ENCODE results near the gene HMGN1.
"Not testable (repeated sequence)": the region's sequence is repeated elsewhere in the genome, so short reads cannot be mapped to it uniquely, and the experiment has no call there.

HMGN1 gene, protein sequence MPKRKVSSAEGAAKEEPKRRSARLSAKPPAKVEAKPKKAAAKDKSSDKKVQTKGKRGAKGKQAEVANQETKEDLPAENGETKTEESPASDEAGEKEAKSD
- total RNA-seq, result 209 to 235 reads per million in 2 experiments

DNA sequence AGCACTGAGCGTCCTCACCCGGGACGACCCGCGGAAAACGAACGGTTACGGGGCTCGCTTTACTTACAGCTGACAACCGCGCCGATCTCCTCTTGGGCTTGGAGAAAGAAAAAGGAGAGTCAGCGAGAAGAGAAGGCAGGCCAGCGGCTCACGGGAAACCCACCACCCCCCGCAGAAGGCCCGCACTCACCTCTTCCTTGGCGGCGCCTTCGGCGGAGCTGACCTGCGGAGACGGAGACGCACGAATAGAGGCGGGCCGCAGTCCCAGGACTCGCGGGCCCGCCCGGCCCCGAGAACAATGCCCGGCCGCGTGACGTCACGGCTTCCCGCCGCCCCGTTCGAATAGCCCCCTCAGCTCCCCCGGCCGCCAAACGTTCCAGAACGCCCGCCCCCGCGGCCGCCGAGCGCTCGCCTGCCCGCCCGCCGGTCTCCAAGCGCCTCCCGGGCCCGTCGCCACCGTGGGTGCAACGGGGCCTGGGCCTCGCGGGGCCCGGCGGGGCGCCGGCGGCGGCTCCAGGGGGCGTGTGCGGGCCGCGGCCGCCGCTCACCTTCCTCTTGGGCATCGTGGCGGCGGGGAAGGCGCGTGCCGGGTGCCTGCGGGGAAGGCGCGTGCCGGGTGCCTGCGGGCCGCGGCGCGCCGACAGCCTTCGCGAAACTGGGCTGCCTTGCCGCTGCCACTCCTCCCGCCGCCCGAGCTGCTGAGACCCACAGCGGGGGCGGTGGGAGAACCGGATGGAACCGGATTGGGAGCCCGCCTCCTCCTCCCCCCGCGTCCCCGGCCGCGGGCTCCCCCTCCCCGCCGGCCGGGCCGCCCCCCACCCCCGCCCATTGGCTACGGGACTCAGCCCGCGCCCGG is at the start of gene HMGN1:
Gene HMGN1, minus strand, starts transcription at position 734 of the 856 bp plus-strand sequence. Its CDS starts 171 bp downstream, at position 563.
- peak; percentile 84 for DNase-seq (ENCODE audit: low read depth)

DNA sequence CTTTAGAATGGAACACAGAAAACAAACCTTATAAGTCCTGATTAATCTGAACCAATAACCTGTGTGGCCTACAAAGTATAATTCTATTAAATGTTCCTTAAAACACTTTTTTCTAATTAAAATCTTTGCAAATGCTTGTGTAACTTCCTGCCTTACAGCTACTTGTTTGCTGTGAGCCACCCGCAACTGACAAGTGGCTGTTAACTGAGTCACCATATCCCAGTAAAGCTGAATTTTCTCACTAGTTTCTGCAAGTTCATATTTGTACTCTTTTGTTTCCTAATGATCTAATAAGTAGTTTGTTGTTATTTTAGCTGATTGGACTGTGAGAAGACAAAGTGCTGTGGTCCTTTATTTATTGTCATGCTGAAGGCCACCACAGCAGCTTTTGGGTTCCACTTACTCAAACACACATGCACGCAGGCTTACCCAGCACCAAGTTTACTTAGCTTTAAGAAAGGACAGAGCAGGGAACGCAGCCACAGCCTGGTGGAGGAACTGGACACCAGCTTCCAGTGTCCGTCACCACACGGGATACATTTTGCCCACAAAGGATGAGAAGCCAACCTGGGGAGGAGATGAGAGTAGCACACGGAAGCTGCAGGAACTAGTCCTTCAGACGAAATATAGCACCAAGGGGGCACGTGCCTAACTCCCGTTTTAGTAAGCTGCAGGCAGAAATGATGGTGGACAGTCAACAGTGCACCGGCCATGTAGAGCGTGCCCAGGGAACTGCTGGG is 48.9 kb upstream of the HMGN1 start:
- no peak for DNase-seq (ENCODE audit: low read depth)

DNA sequence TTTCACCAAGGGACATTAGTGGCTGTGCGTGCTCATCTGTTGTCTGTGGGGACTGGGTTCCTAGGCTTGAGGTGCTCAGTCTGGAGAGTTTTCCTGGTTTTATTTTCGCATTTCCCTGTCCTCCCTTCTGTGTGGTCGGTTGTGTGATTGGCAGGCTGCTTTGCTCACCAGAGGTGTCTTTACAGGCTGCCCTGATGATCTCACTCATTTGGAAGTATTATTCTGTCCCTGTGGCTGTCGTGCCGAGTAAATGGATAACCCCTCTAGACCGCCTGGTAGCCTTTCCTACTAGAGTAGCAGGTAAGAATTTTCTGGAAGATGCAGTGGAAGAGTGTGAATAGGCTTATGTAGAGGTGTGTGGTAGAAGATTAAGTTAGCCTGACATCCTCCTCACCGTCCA is 44.1 kb upstream of the HMGN1 start:
- DNase-seq (ENCODE audit: low read depth), result no peak

DNA sequence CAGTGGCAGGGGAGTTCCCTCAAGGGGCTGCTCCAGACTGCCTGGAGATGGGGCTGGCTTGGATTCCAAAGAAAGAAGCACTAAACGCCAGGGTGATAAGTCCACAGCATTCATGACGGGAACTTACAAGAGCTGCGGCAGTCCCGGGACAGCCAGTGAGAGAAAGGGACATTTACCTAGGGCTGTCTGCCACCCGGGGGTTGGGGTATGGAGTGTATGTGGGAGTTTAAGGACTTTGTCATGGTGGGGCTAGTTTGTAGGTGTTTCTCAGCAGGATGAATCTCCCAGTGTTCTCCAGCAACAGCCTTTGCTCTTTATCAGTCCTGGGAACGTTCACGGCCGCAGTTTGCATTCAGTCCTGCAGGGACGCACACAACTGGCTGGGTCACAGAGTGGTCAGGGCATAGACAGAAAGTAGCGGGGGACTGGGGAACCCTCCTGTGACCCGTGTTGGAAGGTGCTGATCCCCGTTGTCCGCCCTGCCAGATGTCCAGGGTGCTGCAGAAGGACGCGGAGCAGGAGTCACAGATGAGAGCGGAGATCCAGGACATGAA is 41.4 kb upstream of the HMGN1 start:
- no peak for DNase-seq (ENCODE audit: low read depth)

DNA sequence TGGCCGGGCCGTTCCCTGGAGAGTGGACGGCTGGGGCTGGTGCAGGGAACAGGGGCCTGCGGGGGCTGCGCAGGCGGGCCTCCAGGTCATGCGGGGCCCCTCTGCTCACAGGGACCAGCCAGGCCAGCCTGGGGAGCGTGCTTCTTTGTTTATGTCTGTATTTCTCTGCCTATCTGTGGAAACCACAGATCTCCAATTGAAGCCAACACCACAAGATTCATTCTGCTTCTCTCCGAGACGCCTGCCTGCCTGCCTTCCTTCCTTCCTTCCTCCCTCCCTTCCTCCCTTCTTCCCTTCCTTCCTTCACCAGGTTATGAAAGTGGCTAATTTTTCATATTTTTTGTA is 39.9 kb upstream of the HMGN1 start:
- DNase-seq (ENCODE audit: low read depth), result no peak

DNA sequence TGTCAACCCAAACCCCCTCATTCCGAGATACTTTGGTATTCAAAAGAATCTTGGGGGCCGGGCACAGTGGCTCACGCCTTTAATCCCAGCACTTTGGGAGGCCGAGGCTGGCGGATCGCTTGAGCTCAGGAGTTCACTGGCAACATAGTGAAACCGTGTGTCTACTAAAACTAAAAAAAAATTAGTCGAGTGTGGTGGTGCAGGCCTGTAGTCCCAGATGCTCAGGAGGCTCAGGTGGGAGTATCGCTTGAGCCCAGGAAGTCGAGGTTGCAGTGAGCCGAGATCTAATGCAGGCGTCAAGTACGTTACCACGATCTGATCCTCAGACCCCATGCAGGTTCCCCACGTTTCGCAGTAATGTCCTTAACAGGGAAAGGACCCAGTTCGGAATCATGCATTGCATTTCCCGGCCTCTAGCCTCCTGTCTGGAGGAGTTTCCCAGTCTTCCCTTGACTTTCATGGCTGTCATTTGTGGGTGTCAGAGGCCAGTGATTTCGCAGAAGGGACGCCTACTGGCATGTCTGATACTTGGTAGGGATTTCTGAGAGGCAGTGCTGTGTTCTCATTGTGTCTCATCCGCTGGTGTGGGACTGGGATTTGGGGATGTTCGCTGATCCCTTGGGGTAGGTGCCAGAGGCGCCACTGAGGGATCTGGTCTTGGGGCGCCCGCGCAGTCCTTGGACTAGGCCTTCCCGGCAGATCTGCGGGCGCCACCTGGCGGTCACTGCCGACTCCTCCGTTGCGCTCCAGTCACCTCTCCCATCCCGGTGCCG is 39.3 kb upstream of the HMGN1 start:
- DNase-seq (ENCODE audit: low read depth), result peak; percentile 83

DNA sequence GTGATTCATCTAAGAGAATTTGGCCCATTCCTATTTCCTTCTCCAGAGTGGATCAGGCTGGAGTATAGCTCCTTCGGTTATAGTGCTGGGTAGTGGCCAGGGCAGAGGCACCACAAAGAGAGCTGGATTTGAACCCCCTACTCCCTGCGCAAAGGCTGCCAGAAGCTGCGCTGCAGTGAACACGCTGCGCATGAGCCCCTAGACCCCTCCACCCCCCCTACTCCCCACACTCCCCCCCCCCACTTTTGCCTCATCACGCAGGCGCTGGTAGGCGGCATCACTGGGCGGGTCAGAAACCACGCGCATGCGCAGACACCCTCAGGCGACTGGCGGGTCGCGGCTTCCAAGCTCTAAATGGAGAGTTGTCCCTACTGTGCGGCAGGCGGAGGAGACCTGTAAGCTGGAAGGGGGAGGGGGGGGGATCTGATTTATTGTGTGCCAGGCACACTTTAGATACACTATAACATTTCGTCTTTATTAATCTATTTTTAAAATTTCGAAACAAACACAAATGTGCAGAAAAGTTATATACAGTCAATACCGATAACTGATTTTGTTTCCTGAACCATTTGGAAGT is 38.7 kb upstream of the HMGN1 start:
- peak; percentile 91 for DNase-seq (ENCODE audit: low read depth)

DNA sequence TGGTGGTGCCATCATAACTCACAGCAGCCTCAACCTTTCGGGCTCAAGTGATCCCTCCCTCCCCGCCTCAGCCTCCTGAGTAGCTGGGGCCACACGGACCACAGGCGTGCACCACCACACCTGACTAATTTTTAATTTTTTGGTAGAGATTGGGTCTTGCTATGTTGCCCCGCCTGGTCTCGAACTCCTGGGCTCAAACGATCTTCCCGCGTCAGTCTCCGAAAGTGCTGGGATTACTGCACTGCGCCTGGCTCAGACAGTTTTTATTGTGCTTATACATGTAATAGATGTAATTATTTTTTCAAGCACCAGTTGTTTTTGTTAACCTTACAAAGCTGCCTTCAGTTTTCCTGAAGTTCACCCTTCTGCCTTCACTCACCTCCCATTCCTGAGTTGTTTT is 38.0 kb upstream of the HMGN1 start:
- DNase-seq (ENCODE audit: low read depth), result no peak

DNA sequence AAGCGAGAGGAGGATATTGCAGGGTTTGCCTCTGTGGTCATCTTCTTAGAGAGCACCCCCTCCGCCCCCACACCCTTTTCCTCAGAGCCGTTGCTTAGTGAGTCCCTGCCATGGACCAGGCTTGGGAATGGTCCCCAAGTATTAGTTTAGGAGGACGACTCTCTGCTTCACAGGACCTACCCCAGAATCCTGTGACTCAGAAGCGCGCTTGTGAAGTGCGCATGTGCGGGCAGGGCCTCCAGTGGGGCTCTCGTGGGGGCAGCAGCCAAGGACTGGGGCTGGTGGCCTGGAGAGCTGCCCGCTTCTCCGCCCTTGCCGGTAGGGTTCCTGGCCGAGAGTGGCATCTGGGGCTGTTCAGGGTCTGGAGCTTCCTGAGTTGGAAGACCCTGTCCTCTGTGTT is 37.3 kb upstream of the HMGN1 start:
- no peak for DNase-seq (ENCODE audit: low read depth)

DNA sequence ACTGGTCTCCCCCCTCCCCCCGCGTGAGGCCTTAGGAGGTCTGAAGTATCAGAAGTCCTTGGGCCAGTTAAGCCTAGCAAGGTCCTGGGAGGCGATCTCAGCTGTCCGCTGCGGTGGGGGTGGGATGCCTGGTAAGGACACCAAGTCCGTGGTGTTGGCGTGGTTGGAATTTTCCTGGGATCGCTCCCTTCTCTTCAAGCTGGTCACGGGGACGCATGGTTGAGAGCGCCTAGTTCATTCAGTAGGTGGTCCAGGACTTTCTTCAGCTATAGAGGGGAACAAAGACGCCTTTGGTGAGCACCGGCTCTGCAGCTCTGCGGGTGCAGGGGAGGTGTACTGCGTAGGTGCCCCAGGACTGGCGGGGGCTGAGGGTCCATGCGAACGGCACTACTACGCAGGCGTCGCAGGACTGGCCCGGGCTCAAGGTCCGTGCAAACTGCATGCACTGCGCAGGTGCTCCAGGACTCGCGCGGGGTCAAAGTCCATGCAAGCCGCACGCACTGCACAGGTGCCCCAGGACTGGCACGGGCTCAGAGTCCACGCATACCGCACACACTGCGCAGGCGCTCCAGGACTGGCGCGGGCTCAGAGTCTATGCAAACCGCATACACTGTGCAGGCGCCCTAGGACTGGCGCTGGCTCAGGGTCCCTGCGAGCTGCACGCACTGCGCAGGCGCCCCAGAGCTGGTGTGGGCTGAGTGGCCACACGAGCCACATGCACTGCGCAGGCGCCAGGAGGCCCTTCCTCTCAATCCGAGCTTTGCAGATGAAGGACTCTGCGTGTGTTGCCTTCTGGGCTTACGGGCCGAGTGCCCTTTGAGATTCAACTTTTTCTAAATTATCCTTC is 36.6 kb upstream of the HMGN1 start:
- no peak for DNase-seq (ENCODE audit: low read depth)

DNA sequence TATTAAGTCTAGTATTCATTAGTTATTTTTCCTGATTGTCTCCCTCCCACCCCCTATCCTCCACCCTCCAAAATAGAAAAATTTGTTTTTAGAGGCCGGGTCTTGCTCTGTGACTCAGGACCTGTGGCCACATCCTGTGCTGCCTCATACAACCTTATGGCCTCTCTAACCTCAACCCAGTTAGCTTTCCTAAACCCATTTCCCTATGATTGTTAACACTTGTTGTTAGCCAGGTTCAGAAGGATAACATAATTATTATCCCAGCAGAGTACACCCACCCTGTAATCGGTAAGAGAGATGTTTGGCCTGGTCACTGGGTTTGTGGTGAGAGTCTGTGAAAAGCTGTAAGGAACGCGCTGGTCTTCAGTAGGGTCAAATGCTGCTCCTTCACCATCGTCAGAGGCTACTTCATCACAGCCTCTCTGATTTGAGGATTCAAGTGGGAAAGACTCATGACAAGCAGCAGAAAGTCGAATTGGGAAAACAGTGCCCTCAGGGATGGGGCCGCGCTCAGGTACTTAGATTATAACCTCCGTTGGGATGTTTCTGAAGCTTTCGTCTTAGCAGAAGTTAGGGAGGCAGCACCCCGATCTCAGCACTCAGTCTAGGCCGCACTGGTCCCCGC is 35.9 kb upstream of the HMGN1 start:
- DNase-seq (ENCODE audit: low read depth), result no peak

DNA sequence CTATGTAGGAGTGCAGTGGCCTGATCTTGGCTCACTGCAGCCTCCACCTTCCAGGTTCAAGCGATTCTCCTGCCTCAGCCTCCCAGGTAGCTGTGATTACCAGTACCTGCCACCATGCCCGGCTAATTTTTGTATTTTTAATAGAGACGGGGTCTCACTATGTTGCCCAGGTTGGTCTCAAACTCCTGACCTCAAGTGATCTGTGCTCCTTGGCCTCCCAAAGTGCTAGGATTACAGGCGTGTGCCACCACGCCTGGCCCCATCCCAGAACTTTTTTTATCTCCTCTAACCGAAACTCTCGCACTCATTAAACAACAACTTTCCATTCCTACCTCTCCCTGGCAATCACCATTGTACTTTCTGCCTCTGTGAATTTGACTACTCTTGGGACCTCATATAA is 33.2 kb upstream of the HMGN1 start:
- not testable (repeated sequence) for DNase-seq (ENCODE audit: low read depth)

DNA sequence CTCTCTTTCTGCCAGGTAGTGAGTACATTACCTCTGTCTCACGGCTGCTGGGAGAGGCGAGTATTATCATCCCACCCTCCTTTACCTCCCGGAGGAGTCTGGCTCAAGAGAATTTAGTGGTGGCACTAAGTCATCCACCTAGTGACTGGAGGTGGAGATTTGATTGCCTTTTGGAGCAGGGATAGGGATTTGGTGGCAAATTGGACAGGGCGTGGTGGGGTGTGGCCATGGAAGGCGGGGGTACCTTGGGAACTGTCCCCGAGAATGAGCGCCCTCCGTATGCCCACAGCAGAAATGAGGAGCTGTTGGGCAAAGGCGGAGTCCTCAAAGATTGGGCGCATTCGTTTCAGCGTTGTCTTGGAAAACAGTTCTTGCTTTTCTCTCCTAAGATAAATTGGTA is 32.1 kb upstream of the HMGN1 start:
- DNase-seq (ENCODE audit: low read depth), result no peak

DNA sequence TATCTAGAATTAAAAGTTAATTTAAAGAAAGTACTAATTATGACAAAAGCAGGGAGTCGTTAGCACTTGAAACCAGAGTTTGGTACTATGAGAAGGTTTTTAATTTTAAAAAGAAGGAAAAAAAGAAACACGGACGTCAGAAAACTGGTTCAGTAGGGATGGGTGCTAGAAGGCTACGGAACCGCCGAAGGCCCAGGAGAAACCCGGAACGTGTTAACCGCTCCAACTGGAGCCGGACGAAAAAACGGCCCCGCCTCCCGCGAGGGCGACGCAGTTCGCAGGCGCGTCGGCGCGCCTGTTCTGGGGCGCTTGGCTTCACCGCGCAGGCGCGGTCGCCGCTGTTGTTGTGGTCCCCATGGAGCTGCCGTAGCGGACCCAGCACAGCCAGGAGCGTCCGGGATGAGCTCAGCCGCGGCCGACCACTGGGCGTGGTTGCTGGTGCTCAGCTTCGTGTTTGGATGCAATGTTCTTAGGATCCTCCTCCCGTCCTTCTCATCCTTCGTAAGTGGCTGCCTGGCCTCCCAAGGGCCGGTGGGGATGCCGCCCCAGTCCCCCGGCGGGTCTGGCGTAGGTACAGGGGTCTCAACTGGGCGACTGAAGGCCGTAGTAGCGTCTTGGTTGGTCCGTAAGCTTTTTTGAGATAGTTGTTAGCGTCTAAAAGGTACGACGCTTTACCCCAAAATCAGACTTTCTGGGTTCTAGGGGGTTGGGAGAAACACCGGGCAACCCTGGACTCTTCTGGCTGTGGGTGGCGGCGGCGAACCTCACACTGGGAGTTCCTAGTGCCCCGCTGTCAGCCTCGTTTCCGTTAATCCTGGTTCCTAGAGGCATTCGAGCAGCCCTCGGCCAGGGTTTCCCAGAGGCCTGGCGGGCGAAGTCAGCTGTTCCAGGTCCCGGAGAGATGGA is 31.4 kb upstream of the HMGN1 start:
- DNase-seq (ENCODE audit: low read depth), result peak; percentile 82

DNA sequence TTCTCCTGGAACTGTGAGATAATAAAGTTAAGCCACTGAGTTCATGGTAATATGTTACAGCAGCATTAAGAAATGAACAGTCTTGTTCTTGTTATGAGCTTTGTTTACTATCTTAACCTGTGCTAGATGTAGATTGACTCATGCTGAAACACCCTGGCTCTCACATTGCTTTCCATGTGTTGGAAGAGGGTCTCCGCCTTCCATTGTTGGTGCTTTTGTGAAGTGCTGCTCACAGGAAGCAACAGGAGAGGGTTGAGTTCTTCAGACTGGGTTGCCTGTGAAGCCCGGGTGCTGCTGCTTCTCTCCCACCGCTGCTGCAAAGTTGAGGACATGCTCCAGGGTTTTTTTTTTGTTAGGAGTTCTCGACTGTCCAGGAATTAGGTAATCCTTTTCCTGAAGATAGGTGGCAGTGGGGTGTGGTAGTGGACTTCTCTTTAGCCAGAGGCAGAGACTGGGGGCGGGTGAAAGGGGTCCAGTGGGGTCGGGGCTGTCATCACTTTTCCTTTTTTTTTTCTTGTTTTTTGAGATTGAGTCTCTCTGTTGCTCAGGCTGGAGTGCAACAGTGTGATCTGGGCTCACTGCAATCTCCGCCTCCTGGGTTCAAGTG is 28.7 kb upstream of the HMGN1 start:
- no peak for DNase-seq (ENCODE audit: low read depth)

DNA sequence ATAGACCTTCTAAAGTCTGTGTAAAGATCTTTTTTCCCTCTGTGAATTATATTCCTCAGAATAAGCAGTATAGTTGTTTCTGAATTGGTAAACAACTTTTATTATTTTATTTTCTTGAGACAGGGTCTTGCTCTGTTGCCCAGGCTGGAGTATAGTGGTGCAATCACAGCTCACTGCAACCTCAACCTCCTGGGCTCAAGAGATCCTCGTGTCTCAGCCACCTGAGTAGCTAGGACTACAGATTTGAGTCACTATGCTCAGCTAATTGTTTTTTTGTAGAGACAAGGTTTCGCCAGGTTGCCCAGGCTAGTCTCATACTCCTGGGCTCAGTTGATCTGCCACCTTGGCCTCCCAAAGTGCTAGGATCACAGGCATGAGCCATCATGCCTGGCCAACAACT is 26.6 kb upstream of the HMGN1 start:
- no peak for DNase-seq (ENCODE audit: low read depth)

DNA sequence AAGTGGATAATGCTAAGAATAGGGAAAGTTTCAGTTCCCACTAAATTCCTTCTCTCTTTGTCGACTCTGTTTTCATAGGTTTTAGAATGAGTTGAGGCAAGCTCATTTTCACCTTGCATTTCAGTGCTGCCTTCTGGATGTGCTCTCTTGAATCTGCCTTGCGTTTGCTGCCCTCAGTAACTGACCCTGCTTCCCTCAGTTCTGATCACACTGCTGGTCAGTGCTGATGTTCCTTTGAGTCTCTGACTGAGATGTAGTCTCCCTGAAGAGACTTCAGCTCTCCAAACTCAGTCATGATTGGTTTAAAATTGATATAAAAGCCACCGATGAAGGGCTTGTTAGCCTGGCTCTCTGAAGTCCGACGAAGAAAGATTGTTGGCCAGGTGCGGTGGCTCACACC is 25.2 kb upstream of the HMGN1 start:
- DNase-seq (ENCODE audit: low read depth), result no peak

DNA sequence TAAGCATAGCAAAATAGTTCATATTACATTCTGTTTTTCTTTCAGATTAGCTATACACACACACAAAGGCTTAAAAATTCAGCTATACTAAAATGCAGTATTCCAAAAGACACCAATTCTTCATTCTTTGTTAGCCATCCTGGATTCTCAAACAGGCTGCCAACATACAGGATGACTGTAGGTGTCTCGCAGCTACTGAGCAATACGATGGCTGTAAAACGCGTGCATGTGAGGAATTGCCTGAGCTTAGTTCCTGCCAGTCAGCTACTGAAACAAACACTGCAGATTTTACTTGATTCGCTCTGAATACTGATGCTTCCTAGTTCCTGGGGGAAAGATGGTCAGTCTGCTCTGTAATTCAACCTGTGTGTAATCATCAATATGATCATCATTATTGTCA is 24.7 kb upstream of the HMGN1 start:
- no peak for DNase-seq (ENCODE audit: low read depth)

DNA sequence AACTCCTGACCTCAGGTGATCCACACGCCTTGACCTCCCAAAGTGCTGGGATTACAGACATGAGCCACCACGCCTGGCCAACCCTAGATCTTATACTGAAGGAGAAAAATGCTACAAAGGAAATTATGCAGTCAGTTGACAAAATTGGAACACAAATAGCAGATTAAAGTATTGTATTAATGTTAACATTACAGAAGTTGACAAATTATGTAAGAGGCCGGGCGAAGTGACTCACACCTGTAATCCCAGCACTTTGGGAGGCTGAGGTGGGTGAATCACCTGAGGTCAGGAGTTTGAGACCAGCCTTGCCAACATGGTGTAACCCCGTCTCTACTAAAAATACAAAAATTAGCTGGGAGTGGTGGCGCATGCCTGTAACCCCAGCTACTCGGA is 21.0 kb upstream of the HMGN1 start:
- DNase-seq (ENCODE audit: low read depth), result not testable (repeated sequence)

All from T follicular helper cell (primary cell).